NCI-H2171 treated with DMSO at 0.1 percent for 48 hours (cell line): ENCODE data around the gene ASPSCR1.
"Not testable (repeated sequence)": the region's sequence is repeated elsewhere in the genome, so short reads cannot be mapped to it uniquely, and the experiment has no call there.

Source experiments
- DNase-seq: peaks from one replicate; lab custom pipeline; 2025; lab: John Stamatoyannopoulos, UW

Gene ASPSCR1

DNA sequence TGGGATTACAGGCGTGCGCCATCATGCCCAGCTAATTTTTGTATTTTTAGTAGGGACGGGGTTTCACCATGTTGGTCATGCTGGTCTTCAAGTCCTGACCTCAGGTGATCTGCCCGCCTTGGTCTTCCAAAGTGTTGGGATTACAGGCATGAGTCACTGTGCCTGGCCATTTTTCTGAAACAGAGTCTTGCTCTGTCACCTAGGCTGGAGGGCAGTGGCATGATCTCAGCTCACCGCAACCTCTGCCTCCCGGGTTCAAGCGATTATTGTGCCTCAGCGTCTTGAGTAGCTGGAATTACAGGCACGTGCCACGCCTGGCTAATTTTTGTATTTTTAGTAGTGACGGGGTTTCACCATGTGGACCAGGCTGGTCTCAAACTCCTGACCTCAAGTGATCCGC is 4.1 kb downstream of the ASPSCR1 start:
- DNase-seq = not testable (repeated sequence)

DNA sequence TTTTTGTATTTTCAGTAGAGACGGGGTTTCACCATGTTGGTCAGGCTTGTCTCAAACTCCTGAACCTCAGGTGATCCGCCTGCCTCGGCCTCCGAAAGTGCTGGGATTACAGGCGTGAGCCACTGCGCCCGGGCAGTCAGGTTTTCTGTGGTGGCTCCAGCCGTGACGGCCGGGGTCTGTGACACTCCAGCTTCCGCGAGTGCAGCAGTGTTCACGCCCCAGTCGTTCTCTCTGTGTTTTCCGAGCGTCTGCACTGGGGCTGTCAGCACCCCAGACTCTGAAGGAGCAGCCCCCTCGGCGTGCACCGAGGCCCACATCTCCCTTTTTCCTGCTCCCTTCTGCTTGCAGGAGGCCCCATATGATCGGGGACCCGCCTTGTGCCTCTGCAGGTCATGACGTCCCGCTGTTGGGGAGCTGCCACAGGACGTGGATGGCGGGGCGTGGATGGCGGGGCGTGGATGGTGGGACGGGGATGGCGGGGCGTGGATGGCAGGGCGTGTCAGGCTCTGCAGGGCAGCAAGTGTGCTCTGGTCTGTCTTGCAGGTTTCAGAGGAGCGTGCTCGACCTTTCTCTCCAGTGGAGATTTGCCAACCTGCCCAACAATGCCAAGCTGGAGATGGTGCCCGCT is 5.7 kb downstream of the ASPSCR1 start:
- DNase-seq = no peak

DNA sequence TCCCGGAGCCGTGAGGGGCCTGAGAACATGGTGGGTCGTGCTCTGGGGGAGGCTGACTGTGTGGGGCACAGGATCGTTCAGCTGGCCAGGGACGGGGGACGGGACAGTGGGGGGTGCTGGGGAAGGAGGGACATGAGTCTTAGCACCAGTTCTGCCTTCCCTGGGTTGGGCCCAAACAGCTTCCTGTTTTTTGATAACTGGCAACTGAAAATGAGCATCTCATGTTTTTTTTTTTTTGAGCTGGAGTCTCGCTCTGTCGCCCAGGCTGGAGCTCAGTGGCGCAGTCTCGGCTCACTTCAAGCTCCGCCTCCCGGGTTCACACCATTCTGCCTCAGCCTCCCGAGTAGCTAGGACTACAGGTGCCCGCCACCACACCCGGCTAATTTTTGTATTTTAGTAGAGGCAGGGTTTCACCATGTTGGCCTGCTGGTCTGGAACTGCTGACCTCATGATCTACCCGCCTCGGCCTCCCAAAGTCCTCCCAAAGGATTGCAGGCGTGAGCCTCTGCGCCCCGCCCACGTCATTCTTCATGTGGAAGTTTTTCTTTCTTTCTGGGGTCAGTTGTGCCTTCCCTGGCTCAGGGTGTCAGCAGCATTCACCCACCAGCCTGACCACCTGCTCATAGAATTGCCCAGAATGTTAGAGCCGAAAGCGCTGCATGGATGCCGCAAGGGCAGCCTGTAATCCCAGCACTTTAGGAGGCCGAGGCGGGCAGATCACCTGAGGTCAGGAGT is 6.4 kb downstream of the ASPSCR1 start:
- no peak for DNase-seq

DNA sequence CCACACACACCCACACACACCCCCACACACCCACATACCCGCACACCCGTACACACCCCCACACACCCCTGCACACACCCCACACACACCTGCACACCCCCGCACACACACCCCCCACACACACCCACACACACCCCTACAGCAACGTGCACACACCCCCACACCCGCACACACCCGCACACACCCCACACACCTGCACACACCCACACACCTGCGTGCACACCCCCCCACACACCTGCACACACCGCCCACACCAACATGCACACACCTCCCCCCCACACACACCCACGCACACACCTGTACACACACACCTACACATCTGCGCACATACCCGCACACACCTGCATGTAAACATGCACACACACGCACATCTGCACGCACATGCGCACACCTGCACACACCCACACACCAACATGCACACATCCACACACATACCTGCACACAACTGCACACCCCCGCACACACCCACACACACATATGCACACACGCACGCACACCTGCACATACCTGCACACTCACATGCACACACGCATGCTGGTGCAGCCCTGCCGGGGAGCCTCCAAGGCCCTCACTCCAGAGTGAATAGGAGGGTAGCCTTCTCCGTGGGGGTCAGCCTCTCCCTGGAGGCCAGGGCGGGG is 7.5 kb downstream of the ASPSCR1 start:
- DNase-seq = no peak

DNA sequence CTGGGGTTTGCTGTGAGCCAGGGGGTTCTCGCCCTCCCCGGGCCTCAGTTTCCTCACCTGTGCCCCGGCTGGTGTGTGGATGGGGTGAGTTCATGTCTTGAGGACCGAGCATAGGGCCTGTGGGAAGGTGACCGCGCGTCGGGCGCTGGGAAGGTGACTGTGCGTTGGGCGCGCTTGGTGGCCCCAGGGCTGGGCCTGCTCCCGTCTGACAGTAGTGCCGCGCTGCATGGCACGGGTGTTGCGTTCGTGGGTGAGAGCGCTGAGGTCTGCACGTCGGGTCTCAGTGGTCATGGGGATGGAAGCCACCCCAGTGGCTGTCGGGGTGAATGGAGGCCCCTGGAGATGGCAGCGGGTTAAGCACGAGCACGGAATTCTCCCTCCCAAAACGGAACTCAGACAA is 9.2 kb downstream of the ASPSCR1 start:
- DNase-seq = no peak

DNA sequence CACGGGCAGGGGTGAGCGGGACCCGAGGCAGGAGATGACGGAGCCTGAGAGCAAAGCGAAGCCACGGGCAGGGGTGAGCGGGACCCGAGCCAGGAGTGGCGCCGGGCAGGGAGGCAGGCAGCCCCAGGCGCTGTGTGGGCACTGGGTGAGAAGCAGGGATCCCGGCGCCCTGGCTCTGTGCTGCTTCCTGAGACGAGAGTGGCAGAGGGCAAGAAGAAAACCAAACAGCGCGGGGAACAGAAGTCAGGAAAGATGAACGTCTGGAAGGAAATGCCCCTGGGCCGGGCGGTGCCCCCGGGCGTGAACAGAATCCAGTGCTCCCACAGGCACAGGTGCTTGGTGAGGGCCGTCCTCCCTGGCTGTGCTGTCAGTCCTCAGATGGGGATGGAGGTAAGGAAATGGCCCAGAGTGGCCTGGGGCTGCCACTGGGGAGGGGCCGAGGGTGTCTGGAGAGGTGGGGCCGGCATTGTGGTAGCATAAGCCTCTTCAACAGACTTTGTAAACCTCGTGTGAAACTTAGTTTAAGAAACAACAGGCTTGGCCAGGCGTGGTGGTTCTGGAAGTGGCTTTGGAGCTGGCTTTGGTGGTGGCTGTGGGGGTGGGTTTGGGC is 9.8 kb downstream of the ASPSCR1 start:
- no peak for DNase-seq

GRCh38 chr17:81990836-81991683 is 13.6 kb downstream of the ASPSCR1 start:
- DNase-seq = no peak

- peak; percentile 42 for DNase-seq
Observed at GRCh38 chr17:81991684-81992305, 14.4 kb downstream of the ASPSCR1 start.

GRCh38 chr17:81992306-81993102 is 15.1 kb downstream of the ASPSCR1 start:
- DNase-seq = no peak

DNA sequence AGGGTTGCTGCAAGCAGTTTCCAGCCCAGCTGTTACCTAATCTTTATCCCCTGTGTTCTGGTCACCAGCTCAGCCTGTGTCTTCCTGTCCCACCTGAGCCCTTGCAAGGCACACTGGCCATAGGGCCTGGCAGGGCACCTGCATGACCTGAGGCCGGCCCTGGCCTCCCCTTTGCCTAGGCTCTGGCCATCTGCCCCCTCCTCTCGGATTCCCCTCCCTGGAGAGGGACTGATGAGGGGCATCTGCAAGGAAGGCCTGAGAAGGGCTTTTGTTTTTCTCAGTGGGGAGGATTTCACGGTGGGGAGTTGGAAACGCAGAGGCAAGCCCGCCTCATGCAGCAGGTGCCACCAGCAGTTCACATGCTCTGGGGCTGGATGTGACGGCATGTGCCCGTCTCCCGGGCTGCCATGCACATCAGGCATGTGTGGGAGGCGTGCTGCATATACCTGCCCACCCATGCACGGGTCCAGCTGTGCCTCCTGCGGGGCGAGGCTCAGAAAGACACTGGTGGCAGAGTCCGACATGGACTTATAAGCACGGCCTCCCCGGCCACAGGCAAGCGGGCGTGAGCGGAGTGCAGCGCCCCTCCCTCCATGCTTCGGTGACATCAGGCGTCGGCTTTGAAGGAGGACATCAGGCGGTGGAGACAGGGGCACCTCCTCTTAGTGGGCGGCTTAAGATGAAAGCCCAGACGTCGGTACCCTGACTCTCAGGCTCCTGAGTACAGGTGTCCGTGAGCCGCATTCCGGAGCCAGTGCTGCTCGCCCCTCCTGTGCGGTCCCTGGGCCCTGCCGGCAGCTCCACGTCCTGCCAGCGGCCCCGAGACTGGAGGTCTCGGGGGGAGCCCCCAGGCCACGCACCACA is 16.5 kb downstream of the ASPSCR1 start:
- no peak for DNase-seq

- no peak for DNase-seq
Observed at GRCh38 chr17:81994593-81995462, 17.4 kb downstream of the ASPSCR1 start.

- no peak for DNase-seq
Observed at GRCh38 chr17:81995463-81996231, 18.2 kb downstream of the ASPSCR1 start.

DNA sequence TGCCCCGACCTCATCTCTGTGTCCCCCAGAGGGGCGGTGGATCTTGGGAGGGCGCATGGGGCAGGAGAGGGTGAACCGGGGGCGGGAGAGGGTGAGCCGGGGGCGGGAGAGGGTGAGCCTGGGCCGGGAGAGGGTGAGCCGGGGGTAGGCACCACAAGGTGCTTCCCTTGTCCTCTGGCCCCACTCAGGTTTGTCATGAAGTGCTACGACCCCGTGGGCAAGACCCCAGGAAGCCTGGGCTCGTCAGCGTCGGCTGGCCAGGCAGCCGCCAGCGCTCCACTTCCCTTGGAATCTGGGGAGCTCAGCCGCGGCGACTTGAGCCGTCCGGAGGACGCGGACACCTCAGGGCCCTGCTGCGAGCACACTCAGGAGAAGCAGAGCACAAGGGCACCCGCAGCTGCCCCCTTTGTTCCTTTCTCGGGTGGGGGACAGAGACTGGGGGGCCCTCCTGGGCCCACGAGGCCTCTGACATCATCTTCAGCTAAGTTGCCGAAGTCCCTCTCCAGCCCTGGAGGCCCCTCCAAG is 18.9 kb downstream of the ASPSCR1 start:
- DNase-seq = no peak

- DNase-seq = no peak
Observed at GRCh38 chr17:81996757-81997441, 19.5 kb downstream of the ASPSCR1 start.

GRCh38 chr17:81998212-81998611 is 20.8 kb downstream of the ASPSCR1 start:
- DNase-seq = no peak

DNA sequence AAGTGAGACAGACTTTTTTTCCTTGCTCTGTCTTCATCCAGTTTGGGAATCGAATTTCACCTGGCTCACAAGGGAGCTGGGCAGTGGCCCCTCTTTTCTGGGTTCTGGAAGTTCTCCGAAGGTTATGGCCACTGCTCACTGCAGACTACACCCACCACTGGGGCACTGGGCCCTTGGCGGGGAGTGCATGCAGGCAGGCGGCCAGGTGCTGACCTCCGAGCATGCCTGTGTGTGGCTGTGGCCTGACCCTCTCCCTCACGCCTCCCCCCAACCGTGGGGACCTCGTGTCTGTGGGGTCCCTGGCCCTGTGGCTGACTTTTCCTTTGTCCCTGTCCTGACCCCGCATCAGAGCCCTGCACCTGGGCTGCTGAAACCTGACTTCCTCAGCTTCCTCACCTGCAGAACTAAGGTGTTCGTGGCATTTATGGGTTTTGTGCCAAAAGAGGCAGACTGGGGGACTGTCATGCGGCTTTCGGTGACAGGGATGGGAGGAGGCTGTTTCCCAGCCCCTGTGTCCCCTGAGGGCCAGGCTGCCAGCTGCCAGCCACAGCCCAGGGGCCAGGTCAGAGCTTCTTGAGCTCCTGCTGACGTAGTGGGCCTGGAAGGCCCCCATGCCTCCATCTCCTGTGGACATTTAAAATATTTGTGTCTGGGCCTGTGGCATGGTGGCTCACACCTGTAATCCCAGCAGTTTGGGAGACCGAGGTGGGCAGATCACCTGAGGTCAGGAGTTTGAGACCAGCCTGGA is 21.4 kb downstream of the ASPSCR1 start:
- DNase-seq = peak; percentile 62
